Activated naive CD4-positive, alpha-beta T cell treated with Interleukin-2 at 50 U/mL for 16 hours (primary cell): Measurements from ENCODE around the gene HCN3.
"Not testable (repeated sequence)": the region's sequence is repeated elsewhere in the genome, so short reads cannot be mapped to it uniquely, and the experiment has no call there.

ENCODE experiments used
- DNase-seq: peaks from one replicate; pipeline ENCODE4 v3.0.0-alpha.2; 2020

Gene HCN3

DNA sequence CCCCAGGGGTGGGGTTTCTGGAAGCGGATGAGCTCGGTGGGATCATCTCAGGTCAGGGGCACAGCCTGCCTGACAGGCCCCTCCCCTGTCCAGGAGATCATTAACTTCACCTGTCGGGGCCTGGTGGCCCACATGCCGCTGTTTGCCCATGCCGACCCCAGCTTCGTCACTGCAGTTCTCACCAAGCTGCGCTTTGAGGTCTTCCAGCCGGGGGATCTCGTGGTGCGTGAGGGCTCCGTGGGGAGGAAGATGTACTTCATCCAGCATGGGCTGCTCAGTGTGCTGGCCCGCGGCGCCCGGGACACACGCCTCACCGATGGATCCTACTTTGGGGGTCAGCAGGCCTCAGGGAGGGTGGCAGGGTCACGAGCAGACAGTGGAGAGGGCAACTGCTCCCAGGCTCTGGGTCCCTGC is 8.4 kb downstream of the HCN3 start:
- no peak for DNase-seq

DNA sequence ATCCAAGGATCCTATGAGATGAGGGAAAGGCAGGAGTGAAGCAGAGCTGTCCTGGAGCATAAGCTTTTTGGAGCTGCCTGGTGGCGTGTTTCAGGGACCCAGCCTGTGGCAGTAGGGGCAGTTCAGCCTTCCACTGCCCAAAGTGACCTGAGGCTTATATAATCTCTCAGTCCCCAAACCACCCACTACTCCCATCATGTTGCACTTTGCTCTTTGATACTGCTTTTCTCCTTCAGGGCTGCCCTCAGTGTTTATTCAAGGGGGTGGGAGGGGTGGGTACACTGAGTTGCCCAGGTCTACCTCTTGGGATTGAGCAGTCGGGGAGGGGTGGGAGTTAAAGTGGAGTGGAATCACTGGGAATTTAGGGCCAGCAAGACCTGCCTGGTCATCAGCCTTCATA is 9.3 kb downstream of the HCN3 start:
- DNase-seq = no peak

DNA sequence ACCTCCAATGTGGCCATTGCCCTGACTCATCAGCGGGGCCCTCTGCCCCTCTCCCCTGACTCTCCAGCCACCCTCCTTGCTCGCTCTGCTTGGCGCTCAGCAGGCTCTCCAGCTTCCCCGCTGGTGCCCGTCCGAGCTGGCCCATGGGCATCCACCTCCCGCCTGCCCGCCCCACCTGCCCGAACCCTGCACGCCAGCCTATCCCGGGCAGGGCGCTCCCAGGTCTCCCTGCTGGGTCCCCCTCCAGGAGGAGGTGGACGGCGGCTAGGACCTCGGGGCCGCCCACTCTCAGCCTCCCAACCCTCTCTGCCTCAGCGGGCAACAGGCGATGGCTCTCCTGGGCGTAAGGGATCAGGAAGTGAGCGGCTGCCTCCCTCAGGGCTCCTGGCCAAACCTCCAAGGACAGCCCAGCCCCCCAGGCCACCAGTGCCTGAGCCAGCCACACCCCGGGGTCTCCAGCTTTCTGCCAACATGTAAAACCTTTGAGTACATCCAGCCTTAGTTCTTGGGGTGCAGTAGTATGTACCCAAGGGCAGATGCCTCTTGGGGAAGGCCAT is 10.8 kb downstream of the HCN3 start:
- DNase-seq = no peak

DNA sequence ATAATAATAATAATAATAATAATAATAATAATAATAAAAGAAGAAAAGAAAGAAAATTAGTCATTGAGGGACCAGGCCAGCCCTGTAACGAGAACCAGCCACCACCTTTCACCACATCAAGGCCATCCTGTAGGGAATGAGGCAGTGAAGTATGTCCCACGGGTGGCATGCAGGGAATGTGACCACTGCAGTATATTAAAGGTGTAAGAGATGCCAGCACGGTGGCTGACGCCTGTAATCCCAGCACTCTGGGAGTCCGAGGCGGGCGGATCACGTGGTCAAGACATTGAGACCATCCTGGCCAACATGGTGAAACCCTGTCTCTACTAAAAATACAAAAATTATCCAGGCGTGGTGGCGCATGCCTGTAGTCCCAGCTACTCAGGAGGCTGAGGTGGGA is 13.7 kb downstream of the HCN3 start:
- DNase-seq = not testable (repeated sequence)

DNA sequence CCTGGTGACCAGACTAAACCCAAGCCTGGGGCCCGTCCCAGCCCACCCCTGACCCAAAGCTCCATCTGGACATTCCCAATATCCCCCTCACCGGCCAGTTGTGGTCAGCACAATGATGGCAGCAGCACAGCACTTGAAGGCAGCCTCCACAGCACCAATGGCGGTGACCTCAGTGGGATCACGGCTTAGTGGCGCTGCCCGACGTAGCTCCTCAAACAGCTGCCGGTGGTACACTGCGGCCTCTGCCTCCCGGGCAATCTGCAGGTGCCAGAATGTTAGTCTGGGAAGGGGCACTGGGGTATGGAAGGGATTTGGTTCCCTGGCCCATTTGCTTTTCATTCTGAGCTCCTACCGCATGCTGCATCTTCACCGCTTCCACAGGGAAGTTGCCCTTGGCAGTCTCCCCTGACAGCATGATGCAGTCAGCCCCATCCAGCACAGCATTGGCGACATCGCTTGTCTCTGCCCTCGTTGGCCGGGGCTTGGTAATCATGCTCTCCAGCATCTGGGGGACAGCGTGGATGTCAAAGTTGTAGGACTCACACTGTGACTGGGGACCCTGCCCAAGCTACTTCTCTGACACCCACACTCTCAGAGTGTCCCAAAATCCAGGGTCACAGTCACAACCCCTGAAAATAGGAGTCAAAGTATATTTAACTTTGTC is 16.0 kb downstream of the HCN3 start:
- no peak for DNase-seq

DNA sequence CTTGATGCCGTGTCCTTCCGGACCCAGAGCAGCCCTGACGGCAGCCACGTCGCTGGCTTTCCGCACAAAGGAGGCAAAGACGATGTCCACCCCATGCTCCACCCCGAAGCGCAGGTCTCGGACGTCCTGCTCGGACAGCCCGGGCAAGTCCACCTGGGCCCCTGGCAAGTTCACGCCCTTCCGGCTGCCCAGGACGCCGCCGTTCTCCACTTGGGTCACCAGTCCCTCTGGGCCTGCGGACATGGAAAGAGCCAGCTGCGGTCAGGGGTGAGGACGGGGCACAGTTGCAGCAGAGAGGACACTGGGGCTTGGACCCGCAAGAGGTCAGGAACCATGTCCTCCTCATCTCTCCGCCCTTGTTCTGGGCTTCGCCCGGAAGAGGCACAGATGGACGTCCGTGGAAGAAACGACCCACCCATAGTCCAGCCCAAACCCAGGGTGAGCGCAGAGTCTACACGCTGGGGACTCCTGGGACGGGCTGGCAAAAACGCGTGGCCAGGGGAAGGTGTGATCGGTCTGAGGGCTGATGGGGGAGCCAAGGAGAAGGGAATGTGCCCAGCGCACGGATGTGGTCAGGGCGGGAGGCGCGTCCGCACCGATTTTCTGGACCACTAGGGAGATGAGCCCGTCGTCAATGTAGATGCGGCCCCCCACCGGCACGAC is 17.4 kb downstream of the HCN3 start:
- DNase-seq = no peak

DNA sequence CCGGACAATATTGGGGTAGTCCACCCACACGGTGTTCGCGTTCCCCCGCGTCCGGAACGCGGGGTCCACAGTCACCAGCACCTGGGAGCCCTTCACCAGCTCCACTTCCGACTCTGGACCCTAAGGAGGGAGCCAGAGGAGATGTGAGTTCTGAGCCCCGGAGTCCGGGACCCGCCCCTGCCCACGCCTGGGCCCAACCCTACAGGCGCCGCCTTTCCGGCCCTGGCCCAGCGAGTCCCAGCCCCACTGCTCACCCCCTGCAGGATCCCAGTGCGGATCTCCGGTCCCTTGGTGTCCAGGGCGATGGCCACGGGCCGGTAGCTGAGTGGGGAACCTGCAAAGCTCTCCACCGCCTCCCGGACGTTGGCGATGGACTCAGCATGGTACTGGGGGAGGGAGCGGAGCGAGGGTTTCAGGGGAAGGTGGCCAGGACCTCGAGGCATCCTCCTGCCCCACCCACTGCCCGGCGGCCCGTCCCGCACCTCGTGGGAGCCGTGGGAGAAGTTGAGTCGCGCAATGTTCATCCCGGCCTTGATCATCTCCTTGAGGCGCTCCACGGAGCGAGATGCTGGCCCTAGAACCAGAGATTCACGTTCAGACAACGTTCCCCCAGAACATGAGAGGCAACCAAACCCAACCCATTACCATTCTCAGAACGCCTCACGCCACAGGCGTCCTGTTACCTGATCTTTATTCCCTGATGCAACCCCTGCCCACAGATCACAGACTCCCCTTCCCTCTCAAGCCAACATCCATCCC is 18.1 kb downstream of the HCN3 start:
- no peak for DNase-seq

DNA sequence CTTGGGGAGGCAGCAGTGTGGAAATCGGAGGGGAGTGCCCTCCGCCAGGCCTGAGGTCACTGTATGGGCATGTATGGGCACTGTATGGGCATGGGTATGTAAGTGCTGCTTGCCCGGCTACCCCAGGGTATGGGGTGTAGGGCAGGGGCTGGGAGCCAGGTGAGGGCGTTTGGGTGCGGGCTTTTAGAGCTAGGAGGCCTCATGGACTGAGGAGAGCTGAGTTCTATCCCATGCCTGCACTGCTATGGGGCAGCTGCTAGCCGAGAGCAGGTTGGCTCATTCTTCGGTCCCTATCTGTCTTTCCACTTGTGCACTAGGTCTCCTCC is 18.6 kb downstream of the HCN3 start:
- DNase-seq = no peak

DNA sequence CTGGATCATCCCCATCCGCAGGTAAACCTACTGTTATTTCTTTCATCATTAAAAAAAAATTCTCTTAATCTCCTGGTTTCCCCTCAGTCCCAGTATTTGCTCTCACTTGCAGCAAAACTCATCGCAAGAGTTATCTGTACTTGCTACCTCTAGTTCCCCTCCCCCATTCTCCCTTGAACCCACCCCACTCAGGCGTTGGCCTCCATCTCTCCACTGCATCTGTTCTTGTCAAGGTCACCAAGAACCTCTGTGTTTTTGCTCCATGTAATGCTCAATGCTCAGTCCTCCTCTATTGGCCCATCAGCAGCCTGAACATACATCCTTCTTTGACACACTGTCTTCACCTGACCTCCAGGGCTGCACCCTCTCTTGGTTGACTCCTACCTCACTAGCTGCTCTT is 19.4 kb downstream of the HCN3 start:
- DNase-seq = no peak

DNA sequence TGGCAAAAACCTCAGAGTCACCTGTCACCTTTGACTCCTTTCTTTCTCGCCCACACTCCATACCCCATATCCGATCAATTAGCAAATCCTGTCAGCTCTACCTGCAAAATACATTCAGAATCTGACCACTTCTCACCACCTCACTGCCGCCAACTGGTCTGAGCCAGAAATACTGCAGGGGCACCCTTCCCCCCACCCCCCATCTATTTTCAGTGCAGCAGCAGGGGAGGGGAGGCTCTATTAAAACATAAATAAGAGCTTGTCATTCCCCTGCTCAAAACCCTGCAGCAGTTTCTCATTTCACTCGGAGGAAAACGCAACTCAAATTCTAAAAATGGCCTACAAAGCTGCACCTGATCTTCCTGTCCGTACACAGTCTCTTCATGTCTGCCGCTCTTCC is 20.1 kb downstream of the HCN3 start:
- DNase-seq = no peak

DNA sequence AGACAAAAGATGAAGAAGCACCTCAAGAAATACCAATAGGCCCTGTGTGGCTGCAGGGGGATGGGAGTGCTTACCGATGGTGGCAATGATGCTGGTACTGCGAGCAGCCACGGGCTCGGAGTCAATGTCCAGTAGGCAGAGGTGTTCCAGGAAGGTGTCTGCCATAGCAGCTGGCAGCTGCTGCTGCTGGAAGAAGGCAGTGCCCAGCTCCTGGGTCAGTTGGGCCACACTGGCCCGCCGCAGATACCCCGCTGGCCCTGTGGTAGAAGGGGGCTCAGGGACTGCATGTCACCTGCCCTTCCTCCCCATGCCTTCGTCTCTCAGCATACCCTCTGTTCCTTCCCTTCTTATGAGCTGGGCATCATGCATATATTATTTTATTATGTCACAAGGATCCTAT is 22.8 kb downstream of the HCN3 start:
- DNase-seq = no peak

DNA sequence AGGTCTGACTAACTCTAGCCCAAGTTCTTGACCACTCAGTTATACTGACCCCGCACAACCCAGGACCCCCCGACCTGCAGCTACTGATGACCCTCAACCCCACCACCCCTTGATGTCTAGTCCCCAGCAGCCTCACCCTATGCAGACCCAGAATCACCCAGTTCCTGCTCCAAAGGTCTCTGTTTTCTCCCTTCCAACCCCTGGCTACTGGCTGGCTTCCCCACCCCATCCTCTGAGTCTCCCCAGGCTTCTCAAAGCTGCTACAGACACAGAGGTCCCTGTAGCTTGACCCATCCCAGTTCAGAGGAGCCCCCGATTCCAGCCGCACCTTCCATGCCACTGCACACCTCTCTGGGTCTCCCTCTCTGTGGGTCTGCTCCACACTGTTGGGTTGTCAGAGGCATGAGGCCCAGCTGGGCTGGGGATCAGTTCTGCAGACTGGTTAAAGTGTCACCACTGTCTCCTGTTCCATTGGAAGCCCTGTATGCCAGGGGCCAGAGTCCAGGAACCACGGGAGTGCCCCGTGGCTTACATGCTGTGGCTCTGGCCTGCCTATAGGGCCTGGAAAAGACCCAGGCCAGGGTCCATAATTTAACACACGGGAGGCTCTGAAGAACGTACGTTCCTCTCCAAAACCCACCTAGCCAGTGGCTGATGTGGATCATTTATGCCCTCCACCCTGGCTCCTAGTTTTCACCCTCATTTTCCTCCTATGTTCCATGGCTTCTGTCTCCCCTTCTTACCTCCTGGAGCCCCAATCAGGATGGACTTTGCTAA is 23.5 kb downstream of the HCN3 start:
- DNase-seq = no peak

DNA sequence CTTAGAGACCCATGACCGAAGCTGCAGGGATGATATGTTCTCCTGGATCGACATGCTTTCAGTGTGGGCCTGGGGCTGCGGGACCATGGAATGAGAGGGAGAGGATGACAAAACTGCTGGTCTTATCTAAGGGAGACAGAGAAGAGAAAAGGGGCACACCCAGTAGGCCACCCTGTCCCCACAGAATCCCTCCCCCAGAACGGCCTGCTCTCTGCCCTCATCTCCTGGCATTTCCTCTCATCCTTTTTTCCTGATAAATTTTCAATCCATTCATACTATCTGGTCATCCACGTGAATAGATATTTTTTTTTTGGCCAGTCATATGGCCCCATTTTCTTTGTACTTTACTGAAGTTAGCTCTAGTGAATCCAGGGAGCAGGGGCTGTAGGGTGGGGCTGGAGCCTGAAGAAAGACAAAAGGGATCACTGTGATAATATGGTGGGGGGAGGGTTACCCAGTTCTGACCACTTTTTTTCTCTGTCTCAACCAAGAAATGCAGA is 24.1 kb downstream of the HCN3 start, which contains the start of gene PKLR:
Gene PKLR (minus strand): TSS at position 97 of the 500 bp plus-strand sequence. CDS start 43 bp downstream, at position 54.
- no peak for DNase-seq

DNA sequence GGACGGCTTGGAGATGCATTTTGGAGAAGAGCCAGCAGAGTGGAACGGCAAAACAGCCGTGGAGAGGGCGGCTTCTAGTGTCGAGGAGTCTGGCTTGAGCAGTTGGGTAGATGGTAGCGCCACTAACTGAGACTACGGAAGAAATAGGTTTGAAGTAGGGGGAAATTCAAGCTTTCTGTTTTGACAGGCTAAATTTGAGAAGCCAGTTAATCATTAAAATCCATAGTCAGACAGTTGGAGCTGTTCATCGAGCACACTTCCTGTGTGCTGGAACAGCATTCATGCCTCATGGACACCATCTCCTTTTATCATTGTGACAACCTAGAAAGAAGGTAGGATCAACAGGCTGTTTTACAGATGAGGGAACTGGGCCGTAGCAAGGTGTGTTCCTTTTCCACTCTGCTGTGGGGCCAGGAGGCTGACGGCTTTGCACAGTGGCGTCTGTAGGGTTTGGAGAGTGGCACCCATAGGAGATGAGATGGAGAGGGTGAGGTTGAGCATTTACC is 27.3 kb downstream of the HCN3 start:
- DNase-seq = no peak

DNA sequence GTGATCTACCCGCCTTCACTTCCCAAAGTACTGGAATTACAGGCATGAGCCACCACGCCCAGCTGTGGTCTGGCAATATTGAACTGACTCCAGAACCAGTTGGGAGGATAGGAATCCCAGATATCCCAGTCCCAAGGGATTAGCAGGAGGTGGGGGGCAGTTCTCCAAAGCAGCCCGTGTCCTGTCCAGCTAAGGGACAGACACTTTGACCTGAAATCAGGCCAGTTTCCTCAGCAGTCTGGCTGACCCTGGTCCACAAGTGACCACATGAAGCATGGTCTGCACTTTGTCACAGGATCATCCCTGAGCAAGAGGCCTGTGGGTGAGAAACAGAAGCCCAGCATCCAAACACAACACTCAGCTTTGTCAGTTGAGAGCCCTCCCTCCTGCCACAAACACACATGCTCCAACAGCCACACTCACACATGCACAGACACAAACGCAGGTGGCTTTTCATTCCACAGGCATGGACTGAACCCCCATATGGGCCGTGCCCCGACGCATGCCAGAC is 28.7 kb downstream of the HCN3 start:
- DNase-seq = no peak

DNA sequence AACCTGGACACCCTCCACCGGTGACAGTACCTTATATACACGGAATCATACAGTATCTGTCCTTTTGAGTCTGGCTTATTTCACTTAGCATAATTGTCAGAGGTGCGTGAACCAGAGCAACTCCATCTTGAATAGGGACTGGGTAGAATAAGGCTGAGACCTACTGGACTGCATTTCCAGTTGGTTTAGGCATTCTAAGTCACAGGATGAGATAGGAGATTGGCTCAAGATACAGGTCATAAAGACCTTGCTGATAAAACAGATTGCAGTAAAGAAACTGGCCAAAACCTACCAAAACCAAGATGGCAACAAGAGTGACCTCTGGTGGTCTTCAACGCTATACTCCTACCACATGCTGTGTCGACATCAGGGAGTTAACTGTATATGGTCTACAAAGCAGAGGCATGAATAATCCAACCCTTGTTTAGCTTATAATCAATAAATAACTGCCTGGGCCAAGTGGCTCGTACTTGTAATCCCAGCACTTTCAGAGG is 30.0 kb downstream of the HCN3 start:
- DNase-seq = no peak

DNA sequence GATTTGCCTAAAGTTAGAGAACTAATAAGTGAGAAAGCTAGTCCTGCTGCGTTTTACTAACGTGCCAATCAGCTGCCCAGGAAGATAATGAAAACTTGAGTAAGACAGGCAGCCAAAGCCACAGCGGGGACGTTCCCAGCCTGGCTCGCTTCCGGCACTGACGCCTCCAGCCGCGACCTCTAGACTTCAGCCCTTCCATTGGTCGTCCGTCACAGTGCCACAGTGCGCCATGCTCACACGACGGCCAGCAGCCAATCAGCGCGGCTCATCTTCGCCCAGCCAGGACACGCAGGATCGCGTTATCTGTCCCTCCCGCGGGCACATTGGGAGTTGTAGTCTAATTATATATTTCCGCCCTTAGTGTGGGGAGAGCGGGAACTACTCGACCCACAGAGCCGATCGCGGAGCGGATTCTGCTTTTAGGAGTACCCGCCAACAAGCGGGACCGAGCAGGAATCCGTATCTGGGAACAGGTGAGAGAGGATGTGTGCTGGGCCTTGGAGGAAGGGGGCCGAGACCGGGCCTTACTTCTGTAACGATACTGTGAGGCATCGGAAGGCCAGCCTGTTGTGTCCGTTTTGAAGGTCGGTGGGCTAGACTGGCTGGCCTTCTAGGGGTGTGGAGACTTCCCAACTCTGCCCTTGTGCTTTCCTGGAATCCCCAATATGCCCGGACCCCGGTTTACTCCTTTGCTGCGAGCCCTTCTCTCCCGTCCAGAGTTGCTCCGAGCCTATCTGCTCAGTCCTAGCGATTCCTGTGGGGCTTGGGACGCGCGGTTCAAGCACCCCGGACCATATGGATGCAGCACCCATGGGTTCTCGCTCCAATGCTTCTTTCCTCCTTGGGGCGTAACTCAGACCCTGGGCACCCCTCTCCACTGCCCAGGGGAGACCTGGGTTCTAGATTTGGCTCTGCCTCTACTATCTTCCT is 31.5 kb downstream of the HCN3 start, which contains the start of gene FDPS:
Gene FDPS (plus strand): TSS at position 374 of the 930 bp plus-strand sequence. CDS start 924 bp downstream, outside the sequence.
- DNase-seq = peak; percentile 97

DNA sequence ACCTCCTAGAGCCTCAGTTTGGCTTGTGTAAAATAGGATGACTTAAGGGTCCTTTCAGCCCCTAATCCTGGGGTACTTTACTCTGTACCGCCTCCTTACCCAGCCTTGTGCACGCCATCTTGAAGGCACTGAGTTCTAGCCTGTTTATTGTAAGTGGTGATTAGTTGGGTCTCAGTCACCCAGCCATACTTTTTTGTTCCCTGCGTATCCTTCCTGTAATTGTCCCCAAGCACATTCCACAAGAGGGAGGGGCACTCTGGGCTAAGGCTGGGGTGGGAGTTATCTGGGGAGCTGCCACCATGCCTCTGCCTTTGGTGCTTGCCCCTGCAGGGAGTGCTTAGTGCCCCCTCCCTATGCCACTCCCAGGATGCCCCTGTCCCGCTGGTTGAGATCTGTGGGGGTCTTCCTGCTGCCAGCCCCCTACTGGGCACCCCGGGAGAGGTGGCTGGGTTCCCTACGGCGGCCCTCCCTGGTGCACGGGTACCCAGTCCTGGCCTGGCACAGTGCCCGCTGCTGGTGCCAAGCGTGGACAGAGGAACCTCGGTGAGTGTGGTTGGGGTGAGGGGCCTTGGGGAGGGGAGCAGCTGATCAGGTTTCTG is 32.3 kb downstream of the HCN3 start:
- DNase-seq = no peak

DNA sequence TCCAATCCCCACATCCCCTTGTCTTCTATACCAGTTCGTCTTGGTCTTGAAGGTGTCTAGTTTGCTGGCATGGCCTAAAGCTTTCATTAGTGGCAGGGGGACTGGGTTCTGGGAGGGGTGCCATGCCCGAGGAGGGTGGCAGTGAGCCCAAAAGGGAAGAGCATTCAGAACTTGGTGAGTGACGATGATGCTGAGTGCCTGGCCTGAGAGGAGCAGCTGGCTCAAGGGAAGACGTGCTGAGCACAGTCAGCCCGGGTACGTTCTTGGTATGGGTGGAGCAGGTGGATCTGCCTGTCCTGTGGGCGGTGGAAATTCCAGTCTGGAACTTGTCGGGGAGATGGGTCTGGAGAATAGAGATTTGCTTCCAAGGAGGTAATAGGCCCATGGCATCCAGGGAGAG is 36.0 kb downstream of the HCN3 start:
- DNase-seq = no peak

DNA sequence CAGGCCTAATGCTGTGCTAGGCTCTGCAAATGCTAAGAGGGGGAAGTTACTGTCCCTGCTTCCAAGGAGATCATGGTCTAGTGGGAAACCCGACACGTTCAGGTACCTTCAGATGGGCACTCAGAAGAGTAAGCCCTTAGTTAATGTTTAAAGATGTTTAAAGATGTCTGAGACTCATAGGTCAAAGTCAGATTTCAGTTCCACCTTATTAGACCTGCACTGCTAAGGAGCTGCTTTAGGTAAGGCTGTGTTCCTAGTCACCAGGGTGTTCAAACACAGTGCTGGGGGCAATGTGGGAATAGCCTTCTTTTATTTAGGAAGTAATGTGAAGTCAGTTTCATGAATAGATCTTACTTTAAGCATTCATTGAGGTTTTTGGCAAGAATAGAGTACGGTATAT is 39.7 kb downstream of the HCN3 start:
- no peak for DNase-seq

DNA sequence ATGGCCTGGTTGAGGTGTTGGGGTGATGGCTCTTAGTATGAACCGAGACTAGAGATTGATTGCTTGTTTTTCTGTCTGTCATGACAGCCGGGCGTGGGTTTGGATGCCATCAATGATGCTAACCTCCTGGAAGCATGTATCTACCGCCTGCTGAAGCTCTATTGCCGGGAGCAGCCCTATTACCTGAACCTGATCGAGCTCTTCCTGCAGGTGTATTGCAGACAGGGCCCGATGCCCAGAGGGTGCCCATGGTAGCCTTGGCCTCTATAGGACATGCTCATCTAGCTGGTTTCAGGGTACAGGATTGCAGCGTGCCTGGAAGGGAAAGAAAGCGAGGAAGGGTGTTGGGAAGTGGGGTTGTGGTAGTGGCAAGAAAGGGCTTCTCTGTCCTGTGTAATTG is 40.8 kb downstream of the HCN3 start:
- no peak for DNase-seq
